ENCODE data around the gene NFIC.

NFIC gene

DNA sequence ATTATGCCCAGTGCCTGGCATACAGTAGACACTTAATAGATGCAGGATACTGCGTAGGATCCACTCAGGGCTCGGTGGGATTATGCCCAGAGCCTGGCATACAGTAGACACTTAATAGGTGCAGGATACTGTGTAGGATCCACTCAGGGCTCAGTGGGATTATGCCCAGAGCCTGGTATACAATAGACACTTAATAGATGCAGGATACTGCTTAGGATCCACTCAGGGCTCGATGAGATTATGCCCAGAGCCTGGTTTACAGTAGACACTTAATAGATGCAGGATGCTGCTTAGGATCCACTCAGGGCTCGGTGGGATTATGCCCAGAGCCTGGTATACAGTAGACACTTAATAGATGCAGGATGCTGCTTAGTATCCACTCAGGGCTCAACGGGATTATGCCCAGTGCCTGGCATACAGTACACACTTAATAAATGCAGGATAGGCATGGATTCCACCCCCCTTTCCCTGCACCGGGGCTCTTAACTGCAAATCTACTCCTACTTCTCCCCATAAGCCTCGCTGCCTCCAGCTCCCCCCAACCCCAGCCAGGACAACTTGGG, 89.1 kb downstream of the NFIC start:
- no peak for FAIRE-seq

DNA sequence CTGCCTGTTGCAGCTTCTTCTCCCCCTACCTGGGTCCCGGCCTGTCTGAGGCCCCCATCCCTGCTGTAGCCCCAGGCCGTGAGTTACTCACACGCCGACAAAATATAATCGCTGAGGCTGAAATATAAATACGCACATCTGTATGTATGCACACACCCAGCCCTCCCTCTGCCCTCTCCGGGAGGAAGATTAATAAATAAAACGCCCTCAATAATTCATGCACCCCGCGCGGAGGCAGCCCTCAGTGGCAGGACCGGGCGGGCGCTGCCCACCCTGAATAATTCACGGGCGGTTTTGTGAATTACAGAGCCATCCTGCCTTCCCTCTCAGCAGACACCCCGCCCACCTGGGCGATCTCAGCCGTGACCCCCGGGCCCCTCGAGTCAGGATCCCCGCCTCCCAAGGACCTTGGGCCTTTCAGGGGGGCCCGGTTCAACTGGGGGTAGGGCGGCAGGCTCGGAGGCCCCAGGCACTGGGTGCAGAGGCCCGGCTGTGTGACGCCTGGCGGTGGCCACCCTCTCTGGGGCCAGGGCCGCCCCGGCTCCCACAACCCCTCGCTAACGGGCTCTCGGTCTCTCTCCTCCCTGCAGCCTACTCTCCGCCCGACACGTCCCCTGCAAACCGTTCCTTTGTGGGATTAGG, 89.7 kb downstream of the NFIC start:
- FAIRE-seq, result no peak

DNA sequence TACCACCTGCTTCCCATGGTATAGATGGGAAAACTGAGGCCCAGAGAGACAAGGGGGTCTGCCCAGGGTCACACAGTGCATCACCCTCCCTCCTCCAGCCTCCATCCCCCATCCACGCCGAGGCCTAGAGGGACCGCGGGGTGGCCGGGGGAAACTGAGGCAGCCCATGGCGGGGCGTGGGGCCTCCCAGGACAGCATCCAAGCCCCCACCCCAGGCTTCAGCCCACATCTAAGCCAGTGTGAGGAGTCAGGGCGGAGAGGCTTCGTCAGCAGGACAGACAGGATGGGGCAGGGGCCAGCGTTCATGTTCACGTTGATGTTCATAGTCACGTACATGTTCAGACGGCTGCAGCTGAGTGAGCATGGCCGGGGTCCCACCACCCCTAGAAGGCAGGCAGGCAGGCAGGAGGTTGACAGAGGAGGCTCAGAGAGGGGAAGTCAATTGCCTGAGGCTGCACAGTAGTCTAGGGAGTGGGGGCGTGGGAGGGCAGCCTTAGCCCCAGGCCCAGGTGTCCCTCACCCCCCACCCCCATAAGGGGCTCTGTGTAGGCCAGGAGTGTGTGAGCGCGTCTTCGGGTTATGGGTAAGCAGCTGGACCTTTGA, 90.6 kb downstream of the NFIC start:
- no peak for FAIRE-seq

DNA sequence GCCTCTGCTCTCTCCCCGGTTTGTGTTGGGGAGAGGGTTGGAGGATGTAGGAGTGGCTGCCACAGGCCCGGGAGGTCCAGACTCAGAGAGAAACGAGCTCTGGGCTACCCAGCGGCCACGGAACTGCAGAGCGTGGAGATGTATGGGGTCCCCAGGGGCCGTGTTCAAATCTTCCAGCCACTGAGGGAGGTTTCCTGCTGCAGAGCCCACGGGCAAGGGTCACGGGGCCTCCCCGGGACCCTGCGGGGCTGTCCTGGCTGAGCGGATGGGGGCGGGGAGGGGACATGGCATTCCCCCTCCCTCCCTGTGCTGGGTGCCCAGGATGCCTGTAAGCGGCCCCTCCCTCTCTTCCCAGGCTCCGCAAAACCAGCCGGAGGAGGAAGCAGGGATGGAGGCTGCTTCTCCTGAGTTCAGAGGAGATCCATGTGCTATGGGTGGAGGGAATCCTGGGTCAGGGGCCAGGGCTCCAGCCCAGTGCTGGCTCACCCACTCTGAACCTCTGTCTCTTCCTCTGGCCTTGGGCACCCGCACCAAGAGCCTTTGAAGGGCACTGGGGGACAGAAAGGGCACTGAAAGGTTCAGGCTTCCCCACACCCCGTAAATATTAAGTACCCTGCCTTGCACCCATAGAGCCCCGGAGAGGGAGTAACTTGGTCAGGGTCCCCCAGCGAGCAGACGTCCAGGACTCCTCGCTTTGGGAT, 91.3 kb downstream of the NFIC start:
- no peak for FAIRE-seq

DNA sequence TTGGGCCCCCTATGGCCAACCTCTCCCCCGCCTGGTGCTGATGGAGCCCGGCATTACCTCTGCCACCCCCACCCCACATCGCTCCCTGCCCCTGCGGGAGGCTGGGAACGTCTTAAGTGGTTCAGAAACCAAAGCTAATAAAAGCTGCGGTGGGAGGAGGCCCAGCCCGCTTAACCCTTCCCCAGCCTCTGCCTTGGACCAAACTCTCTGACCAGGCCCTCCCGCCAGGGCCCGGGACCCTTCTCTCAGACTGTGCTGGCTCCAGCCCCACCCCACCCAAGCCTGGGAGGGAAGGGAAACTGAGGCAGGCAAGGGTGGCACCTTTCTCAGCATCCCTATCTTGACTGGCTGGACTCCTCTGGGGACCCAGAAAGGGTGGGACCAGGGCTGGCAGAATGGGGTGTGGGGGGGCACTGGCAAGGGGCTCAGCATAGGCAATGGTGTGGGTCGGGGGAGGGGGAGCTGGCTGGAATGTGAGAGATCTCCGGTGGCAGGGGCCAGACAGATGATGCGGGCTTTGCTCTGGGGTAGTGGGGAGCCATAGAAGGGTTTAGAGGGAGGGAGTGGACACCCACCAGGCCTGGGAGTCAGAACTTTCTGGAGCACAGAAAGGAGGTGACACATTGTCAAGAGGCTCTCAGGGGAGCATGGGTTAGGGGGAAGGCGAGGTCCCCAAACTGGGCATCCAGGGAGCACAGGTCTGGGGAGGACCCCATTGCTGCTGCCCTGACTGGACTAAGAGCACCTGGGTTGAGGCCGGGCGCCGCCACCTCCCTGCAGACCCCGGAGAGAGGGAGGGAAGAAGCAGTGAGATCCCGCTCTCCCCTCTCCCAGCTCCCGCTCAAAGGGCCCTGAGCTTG, 92.1 kb downstream of the NFIC start:
- no peak for FAIRE-seq

DNA sequence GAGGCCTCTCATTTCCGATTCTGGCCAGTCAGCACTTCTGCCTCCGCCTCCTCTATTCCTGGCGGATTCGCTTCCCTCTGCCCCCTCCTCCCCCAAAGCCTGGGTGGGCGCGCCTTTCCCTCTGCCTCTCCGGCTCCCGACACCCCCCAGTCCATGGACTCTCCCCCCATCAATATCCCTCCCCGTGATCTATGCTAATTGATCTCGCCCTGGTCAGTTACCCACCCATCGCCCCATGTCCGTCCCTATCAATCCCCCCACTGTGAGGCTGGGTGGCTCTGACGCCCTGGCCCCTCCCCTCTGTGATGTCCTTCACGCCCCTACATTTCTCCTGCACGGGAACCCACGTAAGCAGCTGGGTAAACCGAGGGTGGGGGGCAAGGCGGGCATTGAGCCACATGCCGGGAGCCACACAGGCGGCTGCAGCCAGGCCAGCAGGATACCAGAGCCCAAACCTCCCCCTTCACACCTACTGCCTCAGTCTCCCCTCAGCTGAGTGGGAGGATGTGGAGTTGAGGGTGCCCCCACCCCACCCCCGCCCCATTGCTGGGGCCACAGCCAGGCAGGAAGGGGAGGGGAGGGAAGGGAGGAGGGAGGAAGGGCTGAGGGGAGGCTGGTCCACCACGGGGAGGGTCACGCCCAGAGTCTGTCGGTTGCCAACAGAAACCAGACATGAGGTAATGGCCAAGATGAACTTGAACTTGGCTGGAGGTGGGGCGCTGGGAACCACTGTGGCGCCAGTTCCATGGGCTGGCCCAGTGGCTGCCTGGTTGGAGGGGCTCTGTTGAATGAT, 92.9 kb downstream of the NFIC start:
- no peak for FAIRE-seq

DNA sequence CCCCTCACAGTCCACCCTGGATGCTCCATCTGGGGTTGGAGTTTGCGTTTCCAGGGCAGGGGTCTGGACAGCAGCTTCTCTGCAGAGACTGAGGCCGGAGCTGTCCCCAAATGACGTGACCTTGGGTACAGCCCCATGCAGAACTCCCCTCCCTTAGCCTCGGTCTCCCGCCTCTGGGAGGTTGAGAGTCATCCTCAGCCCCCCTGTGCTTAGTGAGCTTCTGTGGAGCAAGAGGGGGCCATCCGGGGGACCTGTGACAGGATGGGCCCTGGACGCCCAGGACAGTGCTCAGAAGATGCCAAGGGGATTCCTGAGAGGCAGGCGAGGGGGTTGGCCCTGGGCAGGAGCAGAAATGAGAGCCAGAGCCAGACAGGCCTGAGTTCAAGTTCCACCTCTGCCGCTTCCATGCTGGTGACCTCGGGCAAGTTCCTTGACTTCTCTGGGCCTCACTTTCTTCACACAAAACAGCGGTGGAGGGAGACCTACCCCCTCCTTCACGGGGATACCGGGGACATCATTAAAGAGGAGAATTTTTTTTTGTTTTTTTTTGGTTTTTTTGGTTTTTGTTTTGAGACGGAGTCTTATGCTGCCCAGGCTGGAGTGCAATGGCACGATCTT, 93.7 kb downstream of the NFIC start:
- FAIRE-seq, result no peak

DNA sequence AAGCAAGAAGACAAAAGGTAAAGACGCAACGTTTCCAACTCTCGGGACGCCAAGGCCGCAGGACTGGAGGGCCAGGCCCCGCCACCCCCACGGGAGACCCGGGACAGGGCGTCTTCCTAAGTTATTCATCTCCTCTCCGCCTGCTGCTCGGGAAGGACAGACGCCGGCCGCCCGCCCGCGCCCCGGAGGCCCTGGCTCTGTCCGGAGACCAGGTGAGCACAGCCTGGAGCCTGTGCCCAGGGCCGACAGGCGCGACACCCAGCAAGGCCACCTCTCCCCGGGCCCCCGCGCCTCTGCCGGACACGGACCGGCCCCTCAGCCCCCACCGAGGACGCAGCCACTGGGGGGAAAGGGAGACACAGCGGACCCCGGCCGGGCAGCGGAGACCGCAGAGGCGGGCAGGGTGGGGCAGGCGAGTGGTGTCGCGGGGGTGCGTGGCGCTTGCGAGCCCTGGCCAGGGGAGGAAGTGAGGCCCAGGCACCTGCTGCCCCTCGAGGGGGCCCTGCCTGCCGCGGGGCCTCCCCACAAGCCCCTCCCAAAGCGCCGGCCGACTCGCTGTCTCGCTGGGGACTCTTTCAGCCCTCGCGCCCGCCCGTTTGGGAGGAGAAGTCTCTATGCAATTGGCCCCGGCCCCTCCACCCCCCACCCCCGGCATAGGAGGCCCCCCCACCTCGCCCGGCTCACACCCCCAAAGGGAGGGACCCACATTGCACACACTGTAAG, 96.8 kb downstream of the NFIC start:
- no peak for FAIRE-seq

DNA sequence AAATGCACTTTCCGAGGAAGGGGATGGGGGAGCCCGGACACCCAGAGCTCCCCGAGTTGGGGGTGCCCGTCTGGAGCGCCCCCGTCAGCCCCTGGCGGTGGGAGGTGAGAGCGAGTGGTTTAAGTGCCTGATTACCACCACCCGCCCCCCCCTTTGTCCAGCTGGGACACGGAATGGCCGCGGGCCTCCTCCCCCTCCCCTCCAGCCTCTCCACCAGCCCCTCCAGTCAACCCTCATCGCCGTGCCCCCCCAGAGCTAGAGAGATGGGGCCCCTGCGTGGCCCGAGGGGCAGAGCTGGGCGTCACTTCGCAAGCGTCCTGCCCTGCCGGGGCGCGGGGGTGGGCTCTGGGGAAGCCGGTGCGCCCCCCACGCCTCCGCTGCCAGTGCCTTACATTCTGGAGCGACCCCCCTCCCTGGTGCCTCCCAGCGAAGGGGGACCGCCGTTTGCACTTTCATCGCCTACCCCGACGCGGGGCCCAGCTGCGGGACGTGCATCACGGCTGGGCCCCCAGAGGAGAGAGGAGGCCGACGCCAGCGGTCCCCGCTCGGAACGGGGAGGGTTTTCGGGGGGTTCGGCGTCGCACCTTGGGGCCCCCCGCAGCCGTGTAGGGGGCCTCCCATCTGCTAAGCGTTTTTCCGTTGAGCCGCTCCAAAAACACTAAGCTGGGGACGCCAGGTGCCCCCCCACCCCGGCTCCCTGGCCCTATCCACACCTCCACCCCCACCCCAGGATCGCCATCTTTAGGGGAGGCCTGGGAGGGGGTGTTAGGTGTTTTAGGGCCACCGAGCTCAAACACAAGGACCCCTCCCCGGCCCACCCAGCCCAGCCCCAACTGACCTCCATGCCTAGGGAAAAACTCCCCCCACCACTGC, 97.6 kb downstream of the NFIC start:
- FAIRE-seq, result no peak

DNA sequence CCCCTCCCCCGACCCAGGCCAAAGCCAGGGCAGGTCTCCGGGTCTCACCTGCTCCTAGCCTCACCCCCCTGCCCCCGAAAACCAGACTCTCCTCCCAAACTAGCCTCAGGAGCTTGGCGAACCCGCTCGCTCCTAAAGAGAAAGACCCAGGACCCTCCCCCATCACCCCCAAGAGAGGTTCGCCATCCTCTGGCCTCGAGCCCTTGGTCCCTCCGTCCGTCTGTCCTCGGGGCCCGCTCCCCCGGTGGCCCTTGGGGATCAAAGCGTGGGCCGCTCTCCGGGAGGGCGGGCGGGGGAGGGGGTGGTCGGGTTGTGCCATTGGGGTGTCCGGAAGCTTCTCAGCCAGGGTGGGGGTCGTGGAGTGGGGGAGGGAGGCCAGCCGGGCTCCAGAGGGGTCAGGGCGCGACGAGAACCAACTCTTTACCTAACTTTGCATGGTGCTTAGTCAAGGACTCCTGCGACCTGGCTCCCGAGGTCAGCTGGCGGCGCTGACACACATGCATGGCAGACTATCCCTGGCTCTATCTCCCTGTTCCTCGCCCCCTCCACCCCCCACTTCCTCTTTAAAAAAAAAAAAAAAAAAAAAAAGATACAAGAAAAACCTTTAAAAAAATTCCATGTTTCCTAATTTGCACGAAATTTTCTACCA, 98.3 kb downstream of the NFIC start:
- no peak for FAIRE-seq

DNA sequence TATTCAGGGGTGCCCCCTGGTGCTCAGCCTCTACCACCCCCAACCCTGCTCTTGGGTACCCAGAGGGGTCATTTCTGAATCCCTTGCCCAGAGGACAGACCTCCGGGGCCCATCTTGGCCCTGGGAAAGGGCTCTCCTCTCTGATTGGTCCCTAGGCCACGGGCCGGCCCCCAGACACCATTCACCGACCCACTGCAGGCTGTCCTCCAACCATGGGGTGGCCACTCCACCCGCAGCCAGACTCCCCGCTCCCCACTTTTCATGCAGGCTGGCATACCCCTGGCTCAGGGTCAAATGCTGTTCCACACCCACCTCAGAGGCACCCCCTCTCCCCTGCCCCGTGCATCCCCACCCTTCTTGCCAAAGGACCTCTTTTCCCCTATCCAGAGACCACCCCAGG, 99.2 kb downstream of the NFIC start:
- FAIRE-seq, result no peak

DNA sequence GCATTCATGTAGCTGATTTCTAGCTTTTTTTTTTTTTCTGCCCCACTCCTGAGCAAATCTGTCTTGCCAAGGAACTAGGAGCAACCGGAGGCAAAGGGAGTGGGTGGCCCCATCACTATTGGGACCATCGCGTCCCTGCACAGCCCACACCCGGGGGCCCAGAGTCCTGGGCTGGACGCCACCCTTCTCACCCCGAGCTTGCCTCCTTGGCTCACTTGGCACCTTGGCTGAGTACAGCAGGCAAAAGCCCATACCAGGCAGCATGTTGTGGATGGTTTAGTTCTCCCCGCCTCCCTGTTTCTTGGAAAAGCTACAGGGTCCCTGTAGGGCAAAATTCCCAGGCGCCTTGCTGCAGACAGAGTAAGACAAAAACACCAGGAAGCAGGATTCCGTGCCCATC, 100.3 kb downstream of the NFIC start:
- FAIRE-seq, result no peak

DNA sequence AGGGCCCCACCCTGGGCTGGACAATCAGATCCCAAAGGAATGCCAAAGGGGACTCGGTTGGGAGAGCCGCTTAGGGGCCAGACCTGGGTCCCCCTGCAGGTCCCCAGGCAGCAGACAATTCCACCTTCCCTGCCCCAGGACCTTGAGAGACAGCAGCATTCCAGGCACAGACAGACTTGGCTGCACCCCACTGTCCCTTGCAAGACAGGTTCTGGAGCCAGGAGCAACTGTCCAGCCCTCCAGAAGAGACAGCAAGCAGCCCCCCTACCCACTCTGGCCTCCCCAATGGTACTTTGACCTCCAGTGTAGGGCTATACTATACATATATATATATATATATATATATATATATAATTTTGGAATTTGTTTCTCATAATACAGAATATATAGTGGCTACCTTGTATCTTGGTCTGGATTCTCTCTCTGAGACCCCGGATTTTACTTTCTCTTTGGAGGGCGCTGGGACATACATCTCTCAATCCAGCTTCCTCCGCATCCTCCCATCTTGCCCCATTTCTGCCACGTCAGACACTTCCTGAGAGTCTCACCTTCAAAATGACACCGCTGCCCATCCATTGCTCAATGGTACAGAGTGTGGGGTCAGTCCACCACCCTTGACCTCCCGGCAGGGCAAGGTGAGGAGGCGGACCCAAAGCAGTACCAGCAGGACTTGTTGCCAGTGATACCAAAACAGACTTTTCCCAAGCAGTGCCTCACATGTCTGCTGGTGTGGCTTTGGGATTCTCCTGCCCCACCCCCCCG, 101.2 kb downstream of the NFIC start:
- FAIRE-seq, result no peak

DNA sequence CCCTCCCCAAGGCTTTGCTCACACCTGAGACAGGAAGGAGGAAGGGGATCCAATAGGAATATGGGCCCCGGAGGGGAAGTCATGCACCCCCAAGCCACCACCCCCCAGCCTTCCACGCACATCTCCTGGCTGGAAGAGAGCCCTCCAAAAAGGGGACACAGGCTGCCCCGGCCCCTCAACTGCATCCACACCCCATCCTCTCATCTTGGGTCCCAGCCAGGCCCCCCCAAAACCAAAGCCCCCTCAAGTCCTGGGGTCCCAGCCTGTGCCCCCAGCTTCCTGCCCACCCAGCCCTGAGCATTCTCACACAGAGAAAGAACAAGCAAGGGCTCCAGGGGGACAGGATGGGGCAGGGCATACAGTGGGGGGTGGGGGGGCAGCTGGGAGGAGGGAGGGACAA, 101.8 kb downstream of the NFIC start:
- FAIRE-seq, result no peak

DNA sequence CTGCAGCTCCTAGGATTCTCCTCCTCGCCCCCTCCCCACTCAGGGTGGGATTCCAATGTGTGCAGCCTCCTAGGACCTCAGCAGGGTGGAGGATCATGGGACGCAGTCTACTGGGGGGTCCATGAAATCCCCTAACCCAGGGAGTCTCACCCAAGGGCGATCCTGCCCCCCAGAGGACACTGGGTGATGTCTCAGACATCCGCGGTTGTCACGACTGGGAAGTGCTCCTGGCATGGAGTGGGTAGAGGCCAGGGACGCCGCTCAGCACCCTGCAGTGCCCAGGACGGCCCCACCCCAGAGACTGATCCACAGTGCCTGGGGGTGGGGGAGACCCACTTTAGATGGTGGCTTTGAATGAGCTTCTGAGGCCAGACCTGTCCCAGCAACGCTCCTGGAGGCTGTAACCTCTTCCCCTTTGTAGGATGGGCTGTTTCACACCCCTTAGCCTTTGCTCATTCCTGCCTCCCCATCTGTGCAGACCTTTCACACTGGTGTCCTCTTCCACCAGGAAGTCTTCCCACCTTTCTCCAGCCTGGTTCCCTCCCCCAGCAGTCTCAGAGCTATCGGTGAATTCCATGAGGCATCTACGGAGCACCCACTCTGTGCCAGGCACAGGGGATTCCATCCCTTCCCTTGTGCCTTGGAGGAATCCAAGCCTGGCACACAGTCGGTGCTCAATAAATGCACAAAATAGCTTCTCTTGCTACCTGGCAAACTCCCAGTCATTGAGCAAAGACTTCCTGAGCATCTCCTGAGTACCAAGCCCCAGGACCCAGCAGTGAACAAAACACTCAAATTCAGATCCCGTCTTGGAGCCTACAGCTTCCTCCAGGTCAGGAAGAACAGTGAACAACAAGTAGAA, 103.5 kb downstream of the NFIC start:
- FAIRE-seq, result no peak

DNA sequence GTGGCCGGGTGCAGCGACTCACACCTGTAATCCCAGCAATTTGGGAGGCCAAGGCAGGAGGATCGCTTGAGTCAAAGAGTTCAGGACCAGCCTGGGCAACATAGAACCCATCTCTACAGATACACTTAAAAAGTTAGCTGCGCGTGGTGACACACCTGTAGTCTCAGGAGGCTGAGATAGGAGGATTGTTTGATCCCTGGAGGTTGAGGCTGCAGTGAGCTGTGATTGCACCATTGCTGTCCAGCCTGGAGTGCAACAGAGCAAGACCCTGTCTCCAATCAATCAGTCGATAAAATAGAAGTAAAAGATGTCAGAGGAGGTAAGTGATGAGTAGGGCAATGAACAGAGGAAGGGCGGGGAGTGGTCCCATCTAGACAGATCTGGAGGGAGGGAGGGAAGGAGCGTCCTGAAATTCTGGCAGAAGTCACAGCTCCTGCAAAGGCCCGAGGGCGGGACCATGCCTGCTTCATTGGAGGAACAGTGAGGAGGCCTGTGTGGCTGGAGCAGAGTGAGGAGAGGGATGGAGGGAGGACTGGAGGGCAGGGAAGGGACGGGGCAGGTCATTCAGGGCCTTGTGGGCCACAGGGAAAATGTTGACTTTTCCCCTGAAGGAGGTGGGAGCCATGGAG, 104.2 kb downstream of the NFIC start:
- no peak for FAIRE-seq

DNA sequence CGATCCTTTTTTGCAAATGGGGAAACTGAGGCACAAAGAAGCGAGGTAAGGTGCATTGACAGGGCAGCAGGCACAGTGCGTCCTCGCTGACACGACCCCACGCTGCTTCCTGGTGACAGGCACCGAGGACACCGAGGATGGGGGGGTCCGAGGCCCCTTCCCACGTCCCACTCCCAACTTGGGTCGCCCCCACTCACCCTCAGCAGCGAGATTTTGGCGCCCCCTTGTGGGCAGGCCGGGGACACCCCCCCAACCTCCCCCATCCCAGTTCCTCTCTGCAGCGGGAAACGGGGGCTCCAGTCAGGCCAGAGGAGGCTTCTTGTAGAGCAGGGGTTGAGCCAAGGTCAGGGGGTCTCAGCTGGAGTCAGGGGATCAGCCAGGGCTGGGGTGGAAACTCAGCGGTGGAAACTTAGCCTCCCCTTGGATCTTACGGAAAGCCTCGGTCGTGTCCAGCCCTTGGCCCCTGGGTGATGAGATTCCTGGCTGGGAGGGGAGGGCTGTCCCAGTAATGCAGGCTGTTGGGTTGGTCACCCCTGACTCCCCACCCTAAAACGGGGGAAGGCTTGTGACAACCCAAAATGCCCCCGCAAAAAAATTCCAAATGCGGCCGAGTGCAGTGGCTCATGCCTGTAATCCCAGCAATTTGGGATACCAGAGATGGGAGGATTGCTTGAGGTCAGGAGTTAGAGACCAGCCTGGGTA, 105.7 kb downstream of the NFIC start:
- FAIRE-seq, result no peak
